Fibroblast of lung (primary cell): Measurements from ENCODE around the gene CRB1. TPM values are rescaled to one million over a fixed set of nuclear protein-coding genes. Genes with fewer than 3 reads are reported as not detected.

Experiments used
- DNase-seq, 2 donors: peaks; one replicate each; pipeline versions ENCODE4 v3.0.0 to v3.0.0-alpha.2; 2010; ENCODE audit warnings: low read depth in 2 of 2
- H2AFZ ChIP-seq: 2 replicates; pipeline ENCODE4 v1.5.1; 2012; ENCODE audit warnings: low read length, control low read depth, inconsistent platforms
- H3K27ac ChIP-seq: 2 replicates; pipeline ENCODE4 v1.5.1; 2011; ENCODE audit warnings: low read length, control low read depth; ENCODE audit not compliant: insufficient read depth
- H3K27me3 ChIP-seq: 2 replicates; pipeline ENCODE4 v1.5.1; 2011; ENCODE audit warnings: mild to moderate bottlenecking, low read length; ENCODE audit not compliant: control insufficient read depth, insufficient read depth
- H3K36me3 ChIP-seq: 2 replicates; pipeline ENCODE4 v1.5.1; 2011; ENCODE audit warnings: low read length; ENCODE audit not compliant: control insufficient read depth, insufficient read depth
- H3K4me1 ChIP-seq: 2 replicates; pipeline ENCODE4 v1.5.1; 2011; ENCODE audit warnings: low read length; ENCODE audit not compliant: control insufficient read depth, insufficient read depth; ENCODE audit errors: extremely low read depth
- H3K4me2 ChIP-seq: 2 replicates; pipeline ENCODE4 v1.5.1; 2011; ENCODE audit warnings: low read length, control low read depth; ENCODE audit not compliant: insufficient read depth; ENCODE audit errors: extremely low read depth
- H3K4me3 ChIP-seq, 4 experiments: fragments of 200-600 bp in 1 of 4; sonication (generic) in 1 of 4; replicated peaks in 1 of 4; 2 replicates each; pipeline ENCODE4 v1.5.1; 2011 to 2016; ENCODE audit warnings: low read length in 4 of 4, low read depth in 3 of 4, mild to moderate bottlenecking in 3 of 4, control low read depth in 2 of 4, inconsistent platforms in 1 of 4, mixed read lengths in 1 of 4; ENCODE audit not compliant: insufficient read depth in 1 of 4; ENCODE audit errors: control extremely low read depth in 1 of 4
- H3K79me2 ChIP-seq: 2 replicates; pipeline ENCODE4 v1.5.1; 2012; ENCODE audit warnings: mild to moderate bottlenecking, low read length, inconsistent platforms; ENCODE audit not compliant: control insufficient read depth, insufficient read depth
- H3K9ac ChIP-seq: 2 replicates; pipeline ENCODE4 v1.5.1; 2011; ENCODE audit warnings: mild to moderate bottlenecking, low read length, control low read depth; ENCODE audit not compliant: insufficient read depth
- H3K9me3 ChIP-seq: 2 replicates; pipeline ENCODE4 v1.5.1; 2012; ENCODE audit warnings: low read depth, low read length; ENCODE audit not compliant: control insufficient read depth, insufficient read depth
- H4K20me1 ChIP-seq: 2 replicates; pipeline ENCODE4 v1.5.1; 2011; ENCODE audit warnings: low read length; ENCODE audit not compliant: control insufficient read depth, insufficient read depth; ENCODE audit errors: extremely low read depth
- EZH2 ChIP-seq: IDR thresholded peaks from 2 replicates; pipeline ENCODE4 v1.5.1; 2012; ENCODE audit warnings: low read length, control low read depth, mild to moderate bottlenecking; ENCODE audit errors: missing control alignments
- polyA plus RNA-seq, 2 donors: library from polyadenylated mRNA; depleted of rRNA in 1 of 2; stranded (reverse) in 1 of 2; unstranded in 1 of 2; fragments of >200 nt; gene quantifications; 2 replicates each; pipeline ENCODE4 v1.2.1, GENCODE V29; 2011 to 2012; ENCODE audit warnings: missing spikeins in 1 of 2
- total RNA-seq: library from RNA; depleted of rRNA; stranded (reverse); fragments of >200 nt; gene quantifications from 2 replicates; pipeline ENCODE4 v1.2.1, GENCODE V29; 2014
- TF ChIP-seq, protein P1 (sequence below), 2 donors: IDR thresholded peaks in 1 of 2; conservative IDR thresholded peaks in 1 of 2; 1 replicate in 1 of 2; 2 replicates in 1 of 2; pipeline ENCODE4 v1.5.1; 2011 to 2012; ENCODE audit warnings: low read length in 2 of 2, control low read depth in 1 of 2, inconsistent platforms in 1 of 2, low read depth in 1 of 2, mild to moderate bottlenecking in 1 of 2

The CRB1 gene
- total and polyA plus RNA-seq, 2 donors (not counting 1 experiment from before 2014, with no cell fraction given), result 0.05 to 0.66 TPM

DNA sequence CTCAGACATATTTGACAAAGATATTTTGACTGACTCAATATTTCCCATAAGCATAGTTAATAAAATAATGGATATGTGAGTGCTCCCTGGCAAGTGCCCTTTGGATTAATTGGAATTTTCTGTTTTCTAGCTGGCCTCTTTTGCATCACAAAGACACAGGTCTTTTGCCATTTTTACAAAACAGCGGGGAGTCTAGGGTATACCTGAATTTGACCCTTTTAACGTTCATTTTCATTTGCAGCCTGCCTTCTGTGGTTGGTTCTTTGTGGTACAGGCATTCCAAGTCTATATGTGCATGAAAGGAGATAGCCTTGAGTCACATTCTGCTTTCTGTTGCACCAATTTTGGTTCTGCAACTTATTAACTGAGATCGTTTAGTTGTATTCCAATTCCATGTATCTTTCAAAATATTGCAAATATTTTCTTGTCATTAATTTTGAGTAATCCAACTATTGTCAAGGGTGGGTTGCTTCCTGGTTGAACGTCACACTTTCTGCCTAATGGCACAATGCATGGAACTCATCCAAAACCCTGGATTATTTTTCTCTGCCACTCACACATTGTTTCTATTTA is 171.7 kb downstream of the CRB1 start:
- peak in 1 of 2 donors; percentile 34 for DNase-seq
- Histone ChIP-seq H3K4me2 (no peak overlapping the region), H3K9me3 (no peaks in the 10 kb centered on the region), H2AFZ (no peak overlapping the region), H3K9ac (no peak overlapping the region), H3K4me3 (no peak overlapping the region), H3K27ac (no peak overlapping the region), H4K20me1 (no peaks in the 10 kb centered on the region), H3K4me1 (no peaks in the 10 kb centered on the region), H3K36me3 (no peaks in the 10 kb centered on the region), H3K27me3 (no peaks in the 10 kb centered on the region), H3K79me2 (no peaks in the 10 kb centered on the region)
- TF ChIP-seq, protein P1, sequence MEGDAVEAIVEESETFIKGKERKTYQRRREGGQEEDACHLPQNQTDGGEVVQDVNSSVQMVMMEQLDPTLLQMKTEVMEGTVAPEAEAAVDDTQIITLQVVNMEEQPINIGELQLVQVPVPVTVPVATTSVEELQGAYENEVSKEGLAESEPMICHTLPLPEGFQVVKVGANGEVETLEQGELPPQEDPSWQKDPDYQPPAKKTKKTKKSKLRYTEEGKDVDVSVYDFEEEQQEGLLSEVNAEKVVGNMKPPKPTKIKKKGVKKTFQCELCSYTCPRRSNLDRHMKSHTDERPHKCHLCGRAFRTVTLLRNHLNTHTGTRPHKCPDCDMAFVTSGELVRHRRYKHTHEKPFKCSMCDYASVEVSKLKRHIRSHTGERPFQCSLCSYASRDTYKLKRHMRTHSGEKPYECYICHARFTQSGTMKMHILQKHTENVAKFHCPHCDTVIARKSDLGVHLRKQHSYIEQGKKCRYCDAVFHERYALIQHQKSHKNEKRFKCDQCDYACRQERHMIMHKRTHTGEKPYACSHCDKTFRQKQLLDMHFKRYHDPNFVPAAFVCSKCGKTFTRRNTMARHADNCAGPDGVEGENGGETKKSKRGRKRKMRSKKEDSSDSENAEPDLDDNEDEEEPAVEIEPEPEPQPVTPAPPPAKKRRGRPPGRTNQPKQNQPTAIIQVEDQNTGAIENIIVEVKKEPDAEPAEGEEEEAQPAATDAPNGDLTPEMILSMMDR (conservative IDR thresholded peaks at IDR 0.05 in 1 of 2, IDR thresholded peaks at IDR 0.05 in 1 of 2; ENCODE audit: low read depth in 1 of 2, low read length in 2 of 2), result no peak
- no peak for TF ChIP-seq EZH2

DNA sequence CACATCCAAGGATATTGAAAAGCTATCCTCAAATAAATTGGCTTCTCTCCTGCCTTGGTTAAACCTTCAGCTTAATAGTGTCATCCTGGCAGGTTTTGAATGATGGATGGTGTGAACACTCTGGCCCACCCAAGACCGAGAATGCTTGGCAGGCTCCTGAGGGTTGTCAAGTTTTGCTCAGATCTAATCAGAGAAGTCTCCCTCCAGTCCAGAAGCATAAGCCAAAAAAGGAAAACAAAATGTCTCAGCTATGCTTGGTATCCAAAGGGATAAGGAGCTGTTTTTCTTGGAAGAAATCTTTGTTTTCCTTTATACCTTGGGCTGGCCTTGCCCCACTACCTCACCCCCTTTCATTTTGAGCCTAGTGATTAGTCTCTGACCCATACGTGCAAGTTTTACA is 172.7 kb downstream of the CRB1 start:
- Histone ChIP-seq H2AFZ (no peak overlapping the region), H3K27me3 (no peaks in the 10 kb centered on the region), H3K36me3 (no peaks in the 10 kb centered on the region), H3K4me3 (no peak overlapping the region), H3K79me2 (no peaks in the 10 kb centered on the region), H3K4me2 (no peak overlapping the region), H3K4me1 (no peaks in the 10 kb centered on the region), H3K9me3 (no peaks in the 10 kb centered on the region), H3K27ac (no peak overlapping the region), H3K9ac (no peak overlapping the region), H4K20me1 (no peaks in the 10 kb centered on the region)
- TF ChIP-seq, protein P1 (conservative IDR thresholded peaks at IDR 0.05 in 1 of 2, IDR thresholded peaks at IDR 0.05 in 1 of 2; ENCODE audit: low read depth in 1 of 2, low read length in 2 of 2), result no peak
- DNase-seq, result peak in 1 of 2 donors; percentile 89

DNA sequence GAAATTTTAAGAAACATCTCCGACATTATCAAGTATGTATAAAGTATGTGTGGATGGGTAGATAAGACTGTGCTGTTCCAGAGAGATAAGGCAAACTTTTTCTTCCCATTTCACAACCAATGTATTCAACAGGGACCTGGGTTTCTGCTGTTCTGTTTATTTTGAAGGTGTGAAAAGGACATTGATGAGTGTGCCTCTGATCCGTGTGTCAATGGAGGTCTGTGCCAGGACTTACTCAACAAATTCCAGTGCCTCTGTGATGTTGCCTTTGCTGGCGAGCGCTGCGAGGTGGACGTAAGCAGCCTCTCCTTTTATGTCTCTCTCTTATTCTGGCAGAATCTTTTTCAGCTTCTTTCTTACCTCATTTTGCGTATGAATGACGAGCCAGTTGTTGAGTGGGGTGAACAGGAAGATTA is 174.0 kb downstream of the CRB1 start:
- H3K27me3 ChIP-seq, result no peaks in the 10 kb centered on the region
- no peak overlapping the region for H3K27ac ChIP-seq
- no peaks in the 10 kb centered on the region for H3K36me3 ChIP-seq
- H2AFZ ChIP-seq, result no peak overlapping the region
- H3K9me3 ChIP-seq, result no peaks in the 10 kb centered on the region
- no peak overlapping the region for H3K9ac ChIP-seq
- H3K4me3 ChIP-seq, result no peak overlapping the region
- H4K20me1 ChIP-seq, result no peaks in the 10 kb centered on the region
- no peaks in the 10 kb centered on the region for H3K4me1 ChIP-seq
- DNase-seq, result peak; percentile 96
- TF ChIP-seq, protein P1 (conservative IDR thresholded peaks at IDR 0.05 in 1 of 2, IDR thresholded peaks at IDR 0.05 in 1 of 2; ENCODE audit: low read depth in 1 of 2, low read length in 2 of 2), result no peak
- no peak for TF ChIP-seq EZH2
- H3K79me2 ChIP-seq, result no peaks in the 10 kb centered on the region
- no peak overlapping the region for H3K4me2 ChIP-seq
